ENCODE data around the gene EHMT1.
"Not testable (repeated sequence)": the region's sequence is repeated elsewhere in the genome, so short reads cannot be mapped to it uniquely, and the experiment has no call there.

Gene EHMT1

GRCh38 chr9:137809040-137809576 is 190.3 kb downstream of the EHMT1 start:
- DNase-seq (ENCODE audit: low read depth in 2 of 2): no peak

DNA sequence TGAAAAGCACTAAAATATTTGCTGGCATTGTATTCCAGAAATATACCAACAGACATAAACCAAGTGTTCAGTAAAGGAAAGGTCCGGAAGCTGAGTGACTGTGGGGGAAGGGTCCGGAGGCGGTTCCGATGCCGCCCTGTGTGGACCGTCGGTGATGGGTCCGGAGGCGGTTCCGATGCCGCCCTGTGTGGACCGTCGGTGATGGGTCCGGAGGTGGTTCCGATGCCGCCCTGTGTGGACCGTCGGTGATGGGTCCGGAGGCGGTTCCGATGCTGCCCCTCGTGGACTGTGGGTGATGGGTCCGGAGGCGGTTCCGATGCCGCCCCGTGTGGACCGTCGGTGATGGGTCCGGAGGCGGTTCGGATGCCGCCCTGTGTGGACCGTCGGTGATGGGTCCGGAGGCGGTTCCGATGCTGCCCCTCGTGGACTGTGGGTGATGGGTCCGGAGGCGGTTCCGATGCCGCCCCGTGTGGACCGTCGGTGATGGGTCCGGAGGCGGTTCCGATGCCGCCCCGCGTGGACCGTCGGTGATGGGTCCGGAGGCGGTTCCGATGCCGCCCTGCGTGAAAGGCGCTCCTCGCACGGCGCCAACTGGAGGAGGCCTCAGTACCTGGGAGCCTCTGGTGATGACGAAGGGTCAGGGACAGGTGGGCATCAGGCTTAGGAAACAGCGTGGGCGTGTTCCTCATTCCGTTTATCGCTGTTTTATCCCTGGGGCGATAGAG is 191.1 kb downstream of the EHMT1 start:
- not testable (repeated sequence) for DNase-seq (ENCODE audit: low read depth in 2 of 2)

GRCh38 chr9:137811283-137811870 is 192.6 kb downstream of the EHMT1 start:
- no peak for DNase-seq (ENCODE audit: low read depth in 2 of 2)

DNA sequence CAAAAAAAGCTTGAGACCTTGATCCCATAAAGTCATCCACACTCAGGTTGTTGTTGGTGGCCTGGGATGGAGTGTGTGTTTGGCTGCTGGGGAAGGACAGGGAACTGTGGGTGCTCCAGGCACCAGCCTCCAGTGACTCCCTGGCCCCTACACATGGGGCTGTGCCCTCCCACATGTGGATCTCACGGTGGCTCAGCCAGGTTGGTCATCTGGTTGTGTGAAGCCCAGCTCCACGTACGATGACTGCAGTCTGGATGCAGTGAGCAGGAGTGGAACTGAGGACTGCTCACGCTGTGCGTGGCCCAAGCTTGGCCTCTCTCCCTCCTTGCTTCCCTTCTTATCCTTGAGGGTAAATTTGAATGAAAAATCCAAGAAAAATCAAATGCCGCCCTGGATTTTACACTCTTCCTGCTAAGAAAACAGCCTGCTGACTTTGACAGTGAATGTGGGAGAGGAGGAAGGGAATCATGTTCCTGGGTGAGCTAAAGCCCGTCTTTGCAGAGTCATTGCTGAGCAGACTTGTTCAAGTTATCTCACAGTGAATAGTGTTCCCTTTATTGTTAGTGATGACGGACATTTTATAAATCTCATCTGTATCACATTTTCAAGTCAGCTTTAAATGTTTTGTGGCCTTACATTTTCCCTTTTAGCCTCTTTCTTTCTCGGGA is 193.7 kb downstream of the EHMT1 start:
- no peak for DNase-seq (ENCODE audit: low read depth in 2 of 2)

GRCh38 chr9:137813167-137813566 is 194.4 kb downstream of the EHMT1 start:
- no peak for DNase-seq (ENCODE audit: low read depth in 2 of 2)

DNA sequence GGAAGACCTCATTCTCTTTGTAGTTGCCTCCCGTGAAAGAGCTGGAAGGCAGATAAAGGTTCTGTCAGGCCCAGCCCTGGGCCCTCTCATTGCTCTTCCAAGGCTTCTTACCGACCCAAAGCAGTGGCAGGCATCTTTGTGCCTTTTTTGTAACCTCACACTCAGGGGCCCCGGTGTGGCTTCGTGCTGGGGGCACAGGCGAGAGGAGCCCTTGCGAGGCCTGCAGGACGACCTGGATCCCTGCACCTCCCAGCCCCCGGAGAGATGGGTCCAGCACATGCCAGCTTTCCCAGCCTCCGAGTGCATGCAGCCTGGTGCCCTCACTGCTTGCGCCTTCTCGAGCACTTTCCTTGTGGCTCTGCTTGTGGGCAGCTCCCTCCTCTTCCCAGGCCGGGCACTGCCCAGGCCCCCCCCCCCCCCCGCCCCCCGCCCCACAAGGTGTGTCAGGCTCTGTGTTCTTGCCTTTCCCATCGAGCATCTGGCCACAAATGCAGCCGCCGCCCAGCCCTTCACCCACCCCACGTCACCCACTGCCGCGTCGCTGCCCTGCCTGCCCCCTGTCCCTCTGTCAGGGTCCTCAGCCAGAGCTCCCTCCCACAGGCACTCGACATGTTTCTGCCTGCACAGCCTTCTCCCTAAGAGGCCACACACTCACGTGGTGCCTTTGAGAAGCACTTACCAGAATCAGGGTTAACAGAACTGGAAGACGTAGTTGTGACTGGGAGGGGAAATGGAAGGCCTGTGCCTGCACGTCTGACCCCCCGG is 195.0 kb downstream of the EHMT1 start:
- DNase-seq (ENCODE audit: low read depth in 2 of 2): no peak

- DNase-seq (ENCODE audit: low read depth in 2 of 2): no peak
Measured at GRCh38 chr9:137814436-137814835, 195.6 kb downstream of the EHMT1 start.

DNA sequence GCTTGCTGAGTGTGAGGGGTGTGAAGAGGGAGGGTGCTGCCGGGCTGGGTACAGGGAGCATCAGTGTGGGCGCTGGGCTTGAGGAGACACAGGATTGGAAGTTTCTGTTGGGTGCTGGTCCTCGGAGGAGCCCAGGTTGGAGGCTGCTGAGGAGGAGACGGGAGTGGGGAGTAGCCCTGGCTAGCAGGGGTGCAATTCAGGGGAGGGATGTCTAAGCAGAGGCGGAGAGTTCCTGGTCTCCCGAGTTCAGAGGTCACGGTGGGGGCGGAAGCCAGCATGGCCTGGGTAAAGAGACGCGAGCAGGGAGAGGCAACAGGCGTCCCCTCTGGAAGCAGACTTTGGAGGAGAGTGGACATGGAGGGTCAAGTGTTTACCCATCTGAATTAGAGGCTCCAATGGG is 196.0 kb downstream of the EHMT1 start:
- no peak for DNase-seq (ENCODE audit: low read depth in 2 of 2)

DNA sequence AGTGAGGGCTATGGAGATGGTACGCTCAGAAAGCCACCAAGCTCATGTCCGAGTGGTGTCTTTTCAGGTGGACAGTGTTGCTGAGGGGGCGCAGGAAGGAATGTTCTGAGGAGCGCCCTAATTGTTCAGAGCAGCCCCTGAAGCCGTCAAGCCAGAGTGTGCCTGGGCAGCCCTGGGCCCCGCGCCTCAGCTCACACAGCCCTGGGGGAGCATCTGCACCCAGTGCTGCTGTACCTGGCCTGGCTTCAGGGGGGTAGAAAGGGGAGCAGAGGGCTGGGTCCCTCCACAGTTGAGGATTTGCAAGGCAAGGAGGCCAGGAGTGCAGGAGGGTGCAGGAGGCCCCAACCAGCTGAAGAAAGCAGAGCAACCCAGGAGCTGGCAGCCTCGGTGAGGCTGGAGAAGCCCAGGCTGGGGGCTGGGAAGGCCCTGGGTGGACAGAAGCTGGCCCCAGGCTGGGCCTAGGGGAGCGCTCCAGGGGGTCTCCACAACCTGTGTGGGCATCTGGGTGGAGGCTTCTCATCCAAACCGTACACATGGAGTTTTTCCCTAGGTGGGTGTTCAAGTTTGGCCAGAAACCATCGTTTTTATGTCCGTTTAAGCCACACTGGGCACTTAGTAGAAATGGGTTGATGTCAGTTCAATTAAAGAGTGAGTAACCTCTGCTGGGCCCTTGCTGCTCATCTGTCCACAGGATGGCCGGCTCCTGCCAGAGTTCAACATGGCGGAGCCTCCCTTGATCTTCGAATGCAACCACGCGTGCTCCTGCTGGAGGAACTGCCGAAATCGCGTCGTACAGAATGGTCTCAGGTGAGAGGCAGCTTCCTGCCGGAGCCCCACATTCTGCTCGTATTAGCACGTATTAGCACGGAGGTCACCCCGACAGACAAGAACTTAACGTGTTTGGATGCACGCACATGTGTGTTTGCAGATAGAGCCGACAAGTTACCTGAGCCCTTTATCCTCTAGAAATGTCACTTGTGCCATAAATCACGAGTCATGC is 196.8 kb downstream of the EHMT1 start:
- no peak for DNase-seq (ENCODE audit: low read depth in 2 of 2)

DNA sequence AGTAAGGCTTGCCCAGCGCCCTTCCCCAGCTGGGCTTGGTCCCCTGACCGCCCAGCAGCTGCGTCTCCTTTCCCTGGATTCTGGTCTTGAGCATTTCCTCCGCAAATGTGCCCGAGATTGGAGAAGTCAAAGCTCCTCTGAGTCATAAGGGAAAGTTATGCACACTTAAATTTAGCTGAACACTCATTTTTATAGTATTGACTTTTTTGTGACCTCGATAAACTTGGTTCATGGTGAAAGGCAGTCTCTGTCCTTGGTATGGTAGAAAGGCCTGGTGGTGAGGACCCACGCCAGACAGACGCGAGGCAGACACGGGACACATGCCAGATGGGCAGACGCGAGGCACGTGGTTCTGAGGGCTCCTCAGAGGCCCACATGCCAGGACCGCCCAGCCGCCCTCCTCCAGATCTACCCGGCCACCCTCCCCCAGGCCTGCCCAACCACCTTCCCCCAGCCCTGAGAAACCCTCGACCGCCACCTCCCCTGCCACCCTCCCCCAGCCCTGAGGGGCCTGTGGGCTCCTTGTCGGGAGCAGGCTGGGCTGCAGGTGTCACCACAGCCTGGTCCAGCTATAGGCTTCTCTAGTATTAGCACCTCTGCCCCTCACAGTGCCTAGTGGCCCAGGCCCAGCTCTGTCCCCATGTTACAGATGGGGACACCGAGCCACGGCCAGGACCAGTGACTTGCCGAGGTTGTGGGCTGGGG is 197.9 kb downstream of the EHMT1 start:
- no peak for DNase-seq (ENCODE audit: low read depth in 2 of 2)

DNA sequence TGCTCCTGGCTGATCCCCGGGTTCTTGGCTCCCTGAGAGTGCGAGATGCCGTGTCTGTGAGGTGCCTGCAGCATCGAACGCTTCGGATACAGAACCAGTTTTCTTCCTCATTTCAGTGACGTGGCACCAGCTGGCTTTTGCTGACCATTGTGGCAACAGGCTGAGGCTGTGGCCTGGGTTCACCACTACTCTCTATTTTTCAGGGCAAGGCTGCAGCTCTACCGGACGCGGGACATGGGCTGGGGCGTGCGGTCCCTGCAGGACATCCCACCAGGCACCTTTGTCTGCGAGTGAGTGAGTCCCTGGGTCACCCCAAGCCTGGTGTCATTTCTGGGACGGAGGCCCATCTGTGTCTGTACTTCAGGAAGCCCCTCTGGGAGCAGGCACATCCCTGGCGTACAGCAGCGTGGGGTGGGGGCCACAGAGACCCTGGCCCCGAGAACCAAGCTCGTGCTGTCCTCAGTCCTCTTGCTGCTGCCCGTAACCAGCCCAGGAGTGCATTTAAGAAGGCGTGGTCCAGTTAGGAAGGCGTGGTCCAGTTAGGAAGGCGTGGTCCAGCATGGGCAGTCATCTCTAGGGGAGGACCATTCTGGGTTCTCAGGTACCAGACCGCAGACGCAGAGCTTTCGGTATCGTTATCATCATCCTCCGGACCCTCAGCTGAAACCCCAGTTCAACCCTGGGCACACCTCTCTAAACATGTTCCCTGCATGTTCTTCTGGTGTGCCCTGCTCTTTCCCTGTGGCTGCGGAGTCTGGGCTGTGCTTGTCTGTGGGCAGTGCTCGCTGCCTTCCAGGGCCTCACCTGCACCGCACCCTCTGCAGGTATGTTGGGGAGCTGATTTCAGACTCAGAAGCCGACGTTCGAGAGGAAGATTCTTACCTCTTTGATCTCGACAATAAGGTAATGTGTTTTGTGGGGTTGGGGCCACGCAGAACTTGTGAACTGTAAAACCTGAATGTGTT is 198.7 kb downstream of the EHMT1 start:
- DNase-seq (ENCODE audit: low read depth in 2 of 2): no peak

DNA sequence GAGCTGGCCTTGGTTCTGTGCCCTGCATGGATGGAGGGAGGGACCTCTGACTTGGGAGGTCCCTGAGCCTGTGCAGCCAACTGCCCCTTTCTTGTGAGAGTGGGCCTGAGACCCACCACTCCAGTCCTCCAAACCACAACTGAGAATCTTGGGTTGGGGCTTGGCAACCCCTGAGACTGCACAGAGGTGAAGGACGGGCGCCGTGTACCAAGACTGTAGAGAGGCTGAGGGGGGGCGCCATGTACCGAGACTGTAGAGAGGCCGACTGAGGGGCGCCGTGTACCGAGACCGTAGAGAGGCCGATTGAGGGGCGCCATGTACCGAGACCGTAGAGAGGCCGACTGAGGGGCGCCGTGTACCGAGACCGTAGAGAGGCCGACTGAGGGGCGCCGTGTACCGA is 199.5 kb downstream of the EHMT1 start:
- DNase-seq (ENCODE audit: low read depth in 2 of 2): no peak

- DNase-seq (ENCODE audit: low read depth in 2 of 2): no peak
Measured at GRCh38 chr9:137820161-137820855, 201.5 kb downstream of the EHMT1 start.

GRCh38 chr9:137823986-137824771 is 205.4 kb downstream of the EHMT1 start:
- DNase-seq (ENCODE audit: low read depth in 2 of 2): no peak

DNA sequence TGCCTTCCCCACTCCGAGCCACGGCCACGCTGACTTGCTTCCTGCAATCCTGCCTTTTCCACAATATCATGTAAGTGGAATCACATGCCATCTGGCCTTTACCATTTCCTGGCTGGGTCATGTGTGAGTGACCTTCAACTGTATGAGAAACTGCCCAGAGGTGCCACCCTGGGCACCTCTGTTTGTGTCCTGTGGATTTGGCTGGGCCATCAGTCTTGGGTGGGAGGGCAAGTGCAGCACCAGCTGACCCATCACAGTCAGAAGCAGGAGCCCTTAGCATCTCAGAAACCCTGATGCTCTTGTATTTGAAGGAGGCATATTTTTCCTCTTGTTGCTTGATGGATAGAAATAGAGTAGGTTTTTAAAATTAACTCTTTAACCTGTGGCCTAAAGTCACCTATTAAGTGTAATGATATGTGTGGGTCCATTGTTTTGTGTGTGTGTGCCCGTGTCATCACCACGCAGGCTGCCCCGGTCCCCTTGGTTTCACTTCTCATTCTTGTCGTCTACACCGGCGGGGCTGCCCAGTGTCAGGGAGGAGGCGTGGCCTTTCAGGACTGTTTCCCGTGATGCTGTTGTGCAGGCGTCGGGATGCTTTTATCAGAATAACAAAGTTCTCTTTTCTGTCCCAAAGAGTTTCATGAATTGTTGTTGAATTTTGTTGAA is 206.7 kb downstream of the EHMT1 start:
- no peak for DNase-seq (ENCODE audit: low read depth in 2 of 2)

DNA sequence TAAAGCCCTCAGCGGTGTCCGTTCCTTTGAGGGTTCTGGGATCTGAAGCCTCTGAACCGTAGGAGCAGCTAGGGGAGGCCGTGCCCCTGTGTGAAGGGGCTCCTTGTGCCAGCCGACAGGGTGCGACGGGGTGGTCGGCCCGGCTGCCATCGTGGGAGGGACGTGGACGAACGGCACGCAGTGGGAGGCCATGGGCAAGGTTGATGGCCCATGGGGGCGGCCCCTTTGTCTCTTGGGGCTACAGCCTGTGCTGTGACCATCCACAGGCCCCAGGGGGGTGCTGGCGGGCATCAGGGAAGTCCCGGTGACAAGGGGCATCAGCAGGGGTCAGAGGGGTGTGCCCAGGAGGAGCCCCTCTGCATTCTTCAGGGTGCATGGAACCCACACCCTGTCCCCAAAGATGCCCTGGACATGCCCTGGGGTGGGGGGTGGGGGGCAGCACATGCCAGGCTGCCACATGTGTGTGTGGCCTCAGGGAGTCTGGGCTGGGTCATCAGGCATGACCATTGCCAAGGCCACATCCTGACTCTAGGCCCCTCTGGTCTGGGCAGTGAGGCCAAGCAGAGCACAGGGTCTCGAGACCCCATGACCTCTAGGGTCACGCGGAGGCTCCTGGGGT is 209.2 kb downstream of the EHMT1 start:
- no peak for DNase-seq (ENCODE audit: low read depth in 2 of 2)

Measured in stimulated activated CD8-positive, alpha-beta memory T cell treated with anti-CD3 and anti-CD28 coated beads, Interleukin-2, amount 100 ng/mL, for 48 hours (primary cell).